ENCODE measurements around the gene ZNF407.

Gene ZNF407

DNA sequence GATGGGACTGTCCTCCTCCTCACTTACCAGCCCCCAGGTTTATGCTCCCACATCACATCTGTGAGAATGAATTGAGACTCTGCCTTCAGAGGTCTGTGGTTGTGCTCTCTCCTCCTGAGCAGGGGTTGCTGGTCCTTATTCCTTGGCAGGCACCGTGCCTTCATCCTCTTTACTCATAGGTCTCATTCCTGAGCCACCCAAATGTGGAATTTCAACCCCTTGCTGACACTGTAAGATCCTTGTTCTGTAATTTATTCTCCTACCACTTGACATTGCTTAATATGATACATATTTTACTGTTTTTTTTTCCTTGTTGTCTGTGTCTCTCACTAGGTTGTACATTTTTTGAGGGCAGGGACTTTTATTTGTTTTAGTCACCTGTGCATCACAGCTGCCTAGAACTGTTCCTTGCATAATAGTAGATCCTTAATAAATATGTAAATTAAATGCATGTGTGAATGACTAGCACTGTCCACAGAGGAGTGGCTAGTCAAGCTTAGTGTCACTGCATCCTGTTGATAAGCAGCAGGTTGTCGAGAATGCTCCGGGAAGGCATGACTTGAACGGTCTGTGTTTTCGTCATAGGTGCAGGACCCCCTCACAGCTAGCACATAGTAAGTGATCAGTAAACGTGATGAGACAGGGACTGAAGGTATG lies 180.6 kb downstream of the ZNF407 start:
- DNase-seq (ENCODE audit: low read depth in 2 of 2, low spot score in 1 of 2): no peak

DNA sequence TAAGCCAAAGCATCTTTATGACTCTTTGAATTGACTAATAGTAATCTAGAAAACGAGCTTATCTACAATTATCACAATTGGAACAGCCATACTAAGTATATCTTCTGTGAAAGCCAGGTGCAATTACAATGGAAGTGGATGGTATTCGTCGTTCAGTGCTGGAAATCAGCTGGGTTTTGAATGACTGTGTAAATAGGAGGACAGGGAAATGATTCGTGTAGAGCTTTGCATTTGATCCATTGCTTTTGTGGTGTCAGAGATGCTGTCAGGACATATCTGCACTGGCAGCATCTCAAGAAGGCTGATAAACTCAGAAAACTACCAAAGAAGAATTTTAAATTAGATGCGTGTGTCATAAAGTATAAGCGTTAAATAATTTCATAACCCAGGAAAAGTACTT lies 187.1 kb downstream of the ZNF407 start:
- DNase-seq (ENCODE audit: low read depth in 2 of 2, low spot score in 1 of 2): no peak

GRCh38 chr18:74785632-74786031 lies 188.0 kb downstream of the ZNF407 start:
- no peak for DNase-seq (ENCODE audit: low read depth in 2 of 2, low spot score in 1 of 2)

DNA sequence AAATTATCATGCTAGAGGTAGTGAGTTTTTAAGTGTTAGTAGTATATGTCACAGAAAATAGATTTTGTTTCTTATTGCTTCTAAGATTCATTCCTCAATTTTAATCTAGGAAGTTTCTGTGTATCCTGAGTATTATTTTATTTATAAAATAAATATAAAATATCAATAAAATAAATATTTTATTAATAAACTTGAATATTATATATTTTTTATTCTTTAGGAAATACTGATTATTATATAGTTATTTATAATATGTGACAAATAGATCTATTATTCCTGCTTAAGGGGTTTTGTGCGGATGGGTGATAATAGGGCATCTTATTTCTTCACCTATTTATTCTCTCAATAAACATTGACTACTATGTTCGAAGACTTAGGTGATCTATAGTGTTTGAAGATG lies 191.0 kb downstream of the ZNF407 start:
- DNase-seq (ENCODE audit: low read depth in 2 of 2, low spot score in 1 of 2): no peak

GRCh38 chr18:74789078-74789477 lies 191.4 kb downstream of the ZNF407 start:
- DNase-seq (ENCODE audit: low read depth in 2 of 2, low spot score in 1 of 2): no peak

GRCh38 chr18:74790451-74790850 lies 192.8 kb downstream of the ZNF407 start:
- no peak for DNase-seq (ENCODE audit: low read depth in 2 of 2, low spot score in 1 of 2)

DNA sequence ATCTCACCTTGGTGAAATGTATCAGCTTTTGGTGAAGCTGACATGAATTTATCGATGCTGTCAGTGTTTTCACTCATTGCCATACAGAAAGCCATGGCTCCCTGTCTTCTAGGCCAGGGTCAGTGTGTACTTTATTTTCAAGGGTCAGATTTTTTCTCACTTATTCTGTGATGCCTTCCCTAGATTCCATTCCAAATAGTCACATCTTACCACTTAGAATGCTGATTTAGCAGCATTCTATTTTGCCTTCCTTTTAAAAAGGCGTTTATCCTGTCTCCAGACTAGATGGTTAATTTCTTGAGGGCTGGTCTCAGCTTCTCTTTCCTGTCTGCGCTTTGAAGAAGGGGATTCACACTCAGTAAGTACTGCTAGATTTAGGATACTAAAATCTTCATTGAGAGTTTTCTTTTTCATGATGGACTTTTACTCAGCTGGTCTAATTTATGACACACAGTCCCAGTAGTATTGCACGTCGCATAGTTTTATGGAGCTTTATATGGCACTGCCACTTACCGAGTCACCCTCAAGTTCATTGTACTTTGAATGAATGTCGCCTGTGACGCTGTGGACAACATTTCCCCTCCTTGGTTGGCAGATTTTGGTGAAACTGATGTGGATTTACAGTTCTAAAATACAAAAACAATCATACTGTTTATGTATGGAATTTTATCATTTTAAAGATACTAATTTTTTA lies 194.0 kb downstream of the ZNF407 start:
- no peak for DNase-seq (ENCODE audit: low read depth in 2 of 2, low spot score in 1 of 2)

DNA sequence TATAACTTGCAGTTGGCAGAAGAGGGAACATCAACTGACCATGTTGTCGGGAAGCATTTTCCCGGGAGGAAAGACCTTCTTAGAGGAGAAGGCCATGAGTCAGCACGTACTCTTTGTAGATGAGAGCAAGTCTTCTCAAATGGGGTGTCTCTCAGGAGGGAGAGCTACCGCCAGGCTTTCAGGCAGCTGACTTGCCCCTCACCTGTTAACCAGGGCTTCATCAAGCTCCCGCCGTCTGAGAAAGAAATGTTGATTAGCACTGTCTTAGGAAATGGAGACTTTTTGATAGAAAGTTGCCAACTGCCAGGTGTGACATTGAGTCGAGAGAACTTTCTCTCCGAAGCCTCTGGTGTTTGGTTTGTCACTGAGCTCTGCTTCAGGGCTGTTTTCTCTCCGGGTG lies 196.1 kb downstream of the ZNF407 start:
- DNase-seq (ENCODE audit: low read depth in 2 of 2, low spot score in 1 of 2): no peak

DNA sequence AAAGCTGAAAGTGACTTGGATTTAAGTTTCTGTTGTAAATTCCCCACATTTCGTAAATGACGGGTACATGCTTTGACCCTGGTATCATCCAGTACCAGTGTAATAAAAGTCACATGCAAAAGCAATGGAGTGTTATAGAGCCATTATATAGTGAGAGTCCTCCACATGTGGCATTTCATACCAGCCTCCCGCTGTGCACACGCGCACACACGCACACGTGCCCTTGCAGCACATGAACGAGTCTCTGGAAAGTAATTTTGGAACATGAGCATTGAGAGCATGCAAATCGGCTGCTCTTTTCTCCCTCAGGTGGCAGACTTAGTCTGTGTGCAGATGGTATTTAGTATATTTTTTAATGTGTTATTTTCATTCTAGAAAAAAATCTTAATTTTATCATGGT lies 198.1 kb downstream of the ZNF407 start:
- DNase-seq (ENCODE audit: low read depth in 2 of 2, low spot score in 1 of 2): no peak

- no peak for DNase-seq (ENCODE audit: low read depth in 2 of 2, low spot score in 1 of 2)
These were observed 198.5 kb downstream of the ZNF407 start for GRCh38 chr18:74796211-74796610.

- DNase-seq (ENCODE audit: low read depth in 2 of 2, low spot score in 1 of 2): no peak
These were observed 199.3 kb downstream of the ZNF407 start for GRCh38 chr18:74796841-74797576.

DNA sequence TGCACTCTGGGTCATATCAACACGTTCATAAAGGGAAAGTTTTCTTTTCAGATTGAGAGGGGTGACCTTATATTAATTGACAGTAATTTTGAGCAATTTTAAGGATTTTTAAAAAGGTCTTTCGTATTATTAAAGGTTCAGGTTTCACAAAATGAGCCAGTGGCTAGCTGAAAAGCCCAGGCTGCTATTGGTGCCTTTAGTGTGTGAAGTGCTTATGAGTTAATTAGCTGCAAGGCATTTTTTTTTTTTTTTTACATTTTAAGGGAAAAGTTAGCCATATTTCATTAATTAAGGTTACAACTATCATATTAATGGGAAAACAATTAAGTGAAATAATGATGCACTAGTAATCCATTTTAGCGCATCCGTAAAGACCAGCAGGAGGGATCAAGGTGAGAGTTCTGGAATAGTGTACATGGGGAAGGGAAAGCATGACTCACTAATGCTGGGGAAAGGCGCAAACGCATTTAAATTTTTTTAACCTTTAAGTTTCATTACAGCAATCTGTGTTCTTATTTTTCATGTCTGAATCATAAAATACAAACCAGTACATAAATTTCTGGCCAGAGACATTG lies 200.0 kb downstream of the ZNF407 start:
- no peak for DNase-seq (ENCODE audit: low read depth in 2 of 2, low spot score in 1 of 2)

- DNase-seq (ENCODE audit: low read depth in 2 of 2, low spot score in 1 of 2): no peak
These were observed 201.9 kb downstream of the ZNF407 start for GRCh38 chr18:74799542-74799941.

DNA sequence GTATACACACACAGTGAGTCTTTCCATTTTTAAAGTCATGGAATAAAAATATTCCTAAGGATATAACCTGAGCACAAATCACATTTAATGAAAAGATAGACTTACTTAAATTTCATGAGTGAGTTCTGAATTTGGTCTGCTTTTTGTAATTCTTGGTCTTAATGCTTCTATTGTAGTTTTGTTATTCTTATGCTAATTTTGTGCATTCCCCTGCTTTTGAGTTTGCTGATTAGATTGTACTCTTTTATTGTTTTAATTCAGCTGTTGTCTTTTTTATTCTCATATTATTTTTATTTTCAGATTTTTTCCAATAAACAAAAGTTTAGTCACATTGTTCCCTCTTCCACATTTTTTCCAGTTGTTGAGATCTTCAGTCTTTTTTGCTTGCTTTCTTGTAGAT lies 202.4 kb downstream of the ZNF407 start:
- no peak for DNase-seq (ENCODE audit: low read depth in 2 of 2, low spot score in 1 of 2)

DNA sequence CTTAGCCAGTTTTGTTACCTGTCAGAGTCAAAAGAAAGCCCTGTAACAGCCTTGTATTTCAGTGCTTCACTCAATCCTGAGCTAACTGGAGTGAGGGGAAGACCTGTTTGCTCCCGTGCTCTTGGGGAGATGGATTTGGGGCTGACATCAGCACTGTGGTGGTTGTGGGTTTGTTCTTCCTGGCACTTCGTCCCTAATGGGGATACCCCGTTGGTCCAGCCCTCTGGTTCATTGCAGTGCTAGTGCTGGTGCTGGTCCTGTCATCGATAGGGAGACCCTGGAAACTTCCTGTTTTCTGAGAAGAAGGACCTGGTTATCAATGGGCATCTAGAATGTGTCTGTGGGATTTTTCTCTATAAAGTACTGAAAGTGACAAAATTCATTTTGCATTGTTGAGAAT lies 205.4 kb downstream of the ZNF407 start:
- DNase-seq (ENCODE audit: low read depth in 2 of 2, low spot score in 1 of 2): no peak

GRCh38 chr18:74803769-74804168 lies 206.1 kb downstream of the ZNF407 start:
- no peak for DNase-seq (ENCODE audit: low read depth in 2 of 2, low spot score in 1 of 2)

DNA sequence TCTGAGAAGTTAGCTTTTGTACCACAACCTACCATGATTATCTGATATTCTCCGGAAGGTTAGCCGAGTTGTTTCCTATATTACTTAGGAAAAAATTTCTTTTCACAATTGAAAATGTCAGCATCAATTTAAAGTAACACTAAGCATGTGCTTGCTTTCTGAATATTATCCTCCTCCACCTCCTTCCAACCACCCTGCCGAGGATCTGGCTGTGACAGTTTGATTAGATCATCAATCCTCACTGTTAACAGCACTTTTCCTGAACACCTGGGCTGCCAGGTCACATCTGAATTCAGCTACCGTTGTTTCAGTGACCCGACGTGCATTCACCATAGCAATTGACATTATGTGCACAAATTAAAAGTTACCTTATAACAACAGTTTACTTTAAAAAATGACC lies 207.0 kb downstream of the ZNF407 start:
- no peak for DNase-seq (ENCODE audit: low read depth in 2 of 2, low spot score in 1 of 2)

DNA sequence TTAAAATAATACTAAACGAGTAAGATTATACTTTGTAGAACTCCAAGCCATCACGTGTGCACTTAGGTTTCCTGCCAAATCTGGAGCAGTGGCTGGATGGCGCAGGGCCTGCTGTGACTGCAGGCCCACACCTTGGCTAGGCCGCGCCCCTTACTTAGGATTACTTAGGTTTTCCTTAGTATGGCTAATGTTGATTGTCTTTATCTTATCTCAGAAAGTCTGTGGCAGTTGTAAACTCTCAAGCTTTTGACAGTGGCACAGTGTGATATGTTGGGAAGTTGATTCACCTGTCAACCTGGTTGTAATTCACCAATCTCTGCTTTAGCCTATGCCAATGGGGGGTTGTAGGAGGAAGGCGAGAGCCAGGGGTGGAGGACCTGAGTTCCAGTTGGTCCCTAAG lies 208.4 kb downstream of the ZNF407 start:
- no peak for DNase-seq (ENCODE audit: low read depth in 2 of 2, low spot score in 1 of 2)

DNA sequence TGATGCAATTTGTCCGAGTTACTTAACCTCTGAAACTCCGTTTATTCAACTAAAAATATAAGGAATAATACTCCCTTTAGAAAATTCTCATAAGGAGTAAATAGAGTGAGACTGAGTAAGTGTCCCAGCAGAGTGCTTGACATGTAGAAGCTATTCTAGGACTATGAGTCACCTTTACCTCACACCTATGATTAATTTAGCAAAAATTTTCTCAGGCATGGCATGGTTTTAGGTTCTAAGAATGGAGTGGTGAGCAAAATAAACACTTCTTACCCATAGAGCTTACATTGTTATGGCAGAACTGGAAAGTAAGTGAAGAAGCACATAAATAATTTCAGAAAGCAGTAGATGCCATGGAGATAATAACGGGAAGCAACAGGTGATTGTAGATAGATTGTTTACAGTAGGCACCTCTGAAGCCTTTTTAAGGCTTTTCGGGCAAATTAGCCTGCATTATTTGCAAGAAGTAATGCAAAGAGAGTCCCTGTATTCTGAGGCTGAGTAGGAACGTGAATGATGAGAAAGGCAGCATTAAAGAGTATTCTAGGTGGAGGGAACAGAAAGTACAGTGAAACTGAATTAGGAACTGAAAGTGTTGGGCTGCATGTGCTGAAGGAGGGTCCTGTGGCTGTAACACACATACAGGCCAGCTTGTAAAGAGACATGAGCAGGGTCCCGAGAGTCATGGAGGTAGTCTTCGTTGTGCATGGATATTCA lies 209.2 kb downstream of the ZNF407 start:
- no peak for DNase-seq (ENCODE audit: low read depth in 2 of 2, low spot score in 1 of 2)

DNA sequence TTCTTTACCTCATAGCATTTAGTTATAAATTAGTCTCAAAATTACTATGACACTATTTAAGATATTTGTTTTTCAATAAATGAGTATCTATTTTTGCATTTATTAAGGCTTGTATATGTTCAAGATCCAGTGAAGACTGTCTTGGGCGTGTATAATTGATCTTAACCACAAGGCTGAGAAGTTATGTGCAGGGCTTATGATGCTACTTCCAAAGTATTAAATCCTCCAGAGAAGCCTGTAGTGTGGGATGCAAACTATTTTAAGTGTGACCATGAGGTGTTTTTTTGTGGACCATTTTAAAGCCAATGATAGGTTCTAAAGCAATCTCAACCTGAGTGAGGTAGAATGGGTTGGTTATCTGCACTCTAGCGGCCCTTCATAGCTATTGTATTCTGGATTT lies 219.9 kb downstream of the ZNF407 start:
- DNase-seq (ENCODE audit: low read depth in 2 of 2, low spot score in 1 of 2): no peak

GRCh38 chr18:74818516-74819175 lies 221.0 kb downstream of the ZNF407 start:
- DNase-seq (ENCODE audit: low read depth in 2 of 2, low spot score in 1 of 2): no peak

Measured in stimulated activated CD8-positive, alpha-beta memory T cell treated with anti-CD3 and anti-CD28 coated beads, Interleukin-4, amount 100 ng/mL, for 1 hour (primary cell).